ENCODE results near the gene LSS. TPM values are rescaled to one million over a fixed set of nuclear protein-coding genes. Genes with fewer than 3 reads are reported as not detected.

Gene LSS
- total and polyA plus RNA-seq, 2 of the 4 experiments (the other 2 are of a cell fraction): 43.4 to 58.1 TPM

DNA sequence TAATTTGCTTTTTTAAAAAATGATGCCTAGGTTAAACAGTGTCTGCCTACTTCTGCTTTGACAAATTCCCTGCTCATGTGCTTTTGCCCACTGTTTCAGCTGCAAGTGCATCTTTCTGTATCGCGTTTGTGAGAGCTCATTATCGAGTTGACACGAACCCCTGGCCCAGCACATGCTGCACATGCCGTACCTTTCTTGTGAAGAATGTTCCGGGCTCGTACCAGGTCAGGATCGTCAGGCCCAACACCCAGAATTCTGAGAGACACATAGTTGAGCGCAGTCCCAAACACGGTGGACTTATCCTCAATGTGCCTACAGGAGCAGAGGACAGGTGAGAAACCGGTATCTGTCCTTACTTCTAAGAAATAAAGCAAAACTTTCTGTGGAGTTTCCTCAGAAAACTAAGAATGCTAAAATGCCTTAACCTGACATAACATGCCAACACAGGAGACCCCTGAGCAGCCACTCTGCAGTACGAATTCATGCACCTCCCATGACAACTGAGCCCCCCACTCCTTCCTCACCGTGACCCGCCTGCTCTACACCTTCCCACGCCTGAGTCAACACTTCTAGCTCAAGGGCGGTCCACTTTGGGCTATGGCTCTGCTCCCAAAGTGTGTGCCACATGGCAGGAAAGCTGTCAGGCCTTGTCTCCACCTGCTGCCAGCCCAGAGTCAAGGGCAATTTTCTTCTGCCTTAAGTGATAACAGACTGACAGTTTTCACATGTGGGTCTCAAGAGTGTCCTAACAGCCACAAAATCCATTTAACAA, 6.7 kb downstream of the LSS start:
- H2AFZ ChIP-seq (replicated peaks; ENCODE audit: low read length, poor library complexity): no peak overlapping the region
- no peak overlapping the region for H2BK15ac ChIP-seq (ENCODE audit: low read depth, low read length)
- no peak overlapping the region for H3K4me2 ChIP-seq (ENCODE audit: low read depth, low read length)
- H4K8ac ChIP-seq (ENCODE audit: low read depth in 2 of 2, low read length in 2 of 2): no peak overlapping the region
- no peak overlapping the region for H3K56ac ChIP-seq (ENCODE audit: extremely low read depth, insufficient read depth, low read length)
- in situ Hi-C loops (cut with MboI; ENCODE audit: low sequenced_read_pairs) (no loop called here), intact Hi-C loops (cut with micrococcal nuclease) (no loop called here), dilution Hi-C loops (cut with HindIII; ENCODE audit: low sequenced_read_pairs, unreplicated experiment) (no loop called here)
- H4K5ac ChIP-seq (ENCODE audit: low read depth, low read length): no peak overlapping the region
- peaks cover 28% of the 10 kb centered on the region for H3K36me3 ChIP-seq (ENCODE audit: control insufficient read depth, insufficient read depth, low read length)
- H3K4me3 ChIP-seq (ENCODE audit: insufficient read depth, low read depth, low read length): no peak overlapping the region
- no TSS peak for BruUV-seq (replicated peaks)
- H3K18ac ChIP-seq (ENCODE audit: low read depth, low read length): no peak overlapping the region
- H2AK9ac ChIP-seq (replicated peaks; ENCODE audit: low read depth, low read length, poor library complexity): no peak overlapping the region
- no peak overlapping the region for H3K27ac ChIP-seq (ENCODE audit: insufficient read depth, low read length)
- H3K79me1 ChIP-seq (ENCODE audit: low read depth in 1 of 2, low read length in 2 of 2): peaks cover 12 to 58% of the 10 kb centered on the region in 2 experiments
- no peak overlapping the region for H3K4ac ChIP-seq (ENCODE audit: low read depth, low read length)
- TF ChIP-seq SMC3 (IDR thresholded peaks at IDR 0.05; ENCODE audit: low read depth, low read length): no peak
- TF ChIP-seq RFX5 (IDR thresholded peaks at IDR 0.05; ENCODE audit: low read depth, low read length): no peak
- TF ChIP-seq USF2 (IDR thresholded peaks at IDR 0.05; ENCODE audit: low read depth, low read length): no peak
- no peak for TF ChIP-seq CHD1 (IDR thresholded peaks at IDR 0.05; ENCODE audit: low read depth, low read length)
- no peak for TF ChIP-seq CEBPB (IDR thresholded peaks at IDR 0.05; ENCODE audit: low read depth, low read length)
- TF ChIP-seq BHLHE40 (IDR thresholded peaks at IDR 0.05; ENCODE audit: low read depth, low read length): no peak
- TF ChIP-seq POLR2A (IDR thresholded peaks at IDR 0.05; ENCODE audit: low read depth, low read length): no peak
- TF ChIP-seq RAD21 (IDR thresholded peaks at IDR 0.05; ENCODE audit: low read length): no peak
- peaks cover 3% of the 10 kb centered on the region; the same call in 1 of the 2 replicates for H3K4me1 ChIP-seq (ENCODE audit: control insufficient read depth, insufficient read depth, low read length)
- no peak overlapping the region for H2AK5ac ChIP-seq (ENCODE audit: low read depth, low read length)
- H3K27me3 ChIP-seq (ENCODE audit: control insufficient read depth, insufficient read depth, low read length): no peaks in the 10 kb centered on the region
- 91% methylated on average over 11 of the region's 16 CpGs; no CpG with 5 or more reads in 1 of the 2 experiments for WGBS, 2 experiments (ENCODE audit: extremely low coverage in 2 of 2, insufficient read length in 1 of 2)
- H2BK120ac ChIP-seq (ENCODE audit: low read depth, low read length): no peak overlapping the region
- no peak overlapping the region for H3K9ac ChIP-seq (ENCODE audit: low read depth, low read length)
- no peak overlapping the region for H2BK5ac ChIP-seq (ENCODE audit: low read depth, low read length, poor library complexity, severe bottlenecking)
- H2BK20ac ChIP-seq (ENCODE audit: low read depth, low read length): no peak overlapping the region
- no peak overlapping the region for H3K23ac ChIP-seq (ENCODE audit: low read depth, low read length)
- POLR2A ChIA-PET (ENCODE audit: unreplicated experiment): no interaction called here
- no peak for ATAC-seq (ENCODE audit: low read depth)
- no peak for DNase-seq
- H3K9me3 ChIP-seq (ENCODE audit: control insufficient read depth, insufficient read depth, low read length): no peaks in the 10 kb centered on the region
- H3K14ac ChIP-seq (replicated peaks; ENCODE audit: low read depth, low read length): no peak overlapping the region
- H4K91ac ChIP-seq (ENCODE audit: insufficient read depth, low read depth, low read length): no peak overlapping the region
- H3K9me1 ChIP-seq (ENCODE audit: insufficient read depth, low read length): peaks cover 3% of the 10 kb centered on the region; the same call in 1 of the 2 replicates
- CTCF ChIA-PET: no interaction called here
- peaks cover 27% of the 10 kb centered on the region; the same call in 1 of the 2 replicates for H4K20me1 ChIP-seq (ENCODE audit: insufficient read depth, low read length)
